Mesenchymal stem cell (in vitro differentiated cells and primary cell): ENCODE measurements around the gene KCNJ1.

Source experiments
- DNase-seq: peaks from one replicate; pipeline ENCODE4 v3.0.0-alpha.2; 2013
- H2AFZ ChIP-seq: one replicate; pipeline ENCODE4 v1.6.1; 2013; ENCODE audit warnings: low read depth, mild to moderate bottlenecking, control low read depth, inconsistent platforms, low read length, moderate library complexity
- H2AK5ac ChIP-seq: 2 replicates; pipeline ENCODE4 v1.6.1; 2013; ENCODE audit warnings: low read length, moderate library complexity, mild to moderate bottlenecking, inconsistent platforms; ENCODE audit not compliant: severe bottlenecking
- H2BK120ac ChIP-seq: one replicate; pipeline ENCODE4 v1.6.1; 2013; ENCODE audit warnings: low read depth, mild to moderate bottlenecking, inconsistent platforms, low read length, moderate library complexity
- H2BK12ac ChIP-seq, 2 experiments: one replicate each; pipeline ENCODE4 v1.6.1; 2013; ENCODE audit warnings: inconsistent platforms in 2 of 2, low read length in 2 of 2, mild to moderate bottlenecking in 2 of 2, moderate library complexity in 2 of 2, control low read depth in 1 of 2
- H2BK15ac ChIP-seq: one replicate; pipeline ENCODE4 v1.6.1; 2013; ENCODE audit warnings: mild to moderate bottlenecking, low read depth, inconsistent platforms; ENCODE audit not compliant: poor library complexity, severe bottlenecking
- H2BK5ac ChIP-seq: 2 replicates; pipeline ENCODE4 v1.6.1; 2013; ENCODE audit warnings: low read depth, mild to moderate bottlenecking, low read length, control low read depth, inconsistent platforms; ENCODE audit not compliant: poor library complexity, severe bottlenecking
- H3K14ac ChIP-seq, 2 experiments: one replicate each; pipeline ENCODE4 v1.6.1; 2013; ENCODE audit warnings: inconsistent platforms in 2 of 2, low read length in 2 of 2, control low read depth in 1 of 2, mild to moderate bottlenecking in 1 of 2, moderate library complexity in 1 of 2
- H3K18ac ChIP-seq, 2 experiments: one replicate each; pipeline ENCODE4 v1.6.1; 2013; ENCODE audit warnings: inconsistent platforms in 2 of 2, low read length in 2 of 2, control low read depth in 1 of 2, low read depth in 1 of 2, mild to moderate bottlenecking in 1 of 2
- H3K23ac ChIP-seq, 2 experiments: one replicate each; pipeline ENCODE4 v1.6.1; 2013; ENCODE audit warnings: inconsistent platforms in 2 of 2, low read length in 2 of 2, mild to moderate bottlenecking in 2 of 2, moderate library complexity in 2 of 2, control low read depth in 1 of 2
- H3K27ac ChIP-seq: 2 replicates; pipeline ENCODE4 v1.5.1; 2013; ENCODE audit warnings: mild to moderate bottlenecking, moderate library complexity, low read length, control low read depth, inconsistent platforms; ENCODE audit not compliant: poor library complexity, severe bottlenecking
- H3K27me3 ChIP-seq, 2 experiments: 2 replicates each; pipeline versions ENCODE4 v1.6.1 to v1.7.0; 2013; ENCODE audit warnings: low read length in 2 of 2, mild to moderate bottlenecking in 2 of 2, moderate library complexity in 2 of 2, control low read depth in 1 of 2, inconsistent platforms in 1 of 2; ENCODE audit not compliant: control insufficient read depth in 1 of 2, insufficient read depth in 1 of 2
- H3K36me3 ChIP-seq, 2 experiments: 2 replicates each; pipeline versions ENCODE4 v1.6.1 to v1.7.0; 2013; ENCODE audit warnings: low read length in 2 of 2, control low read depth in 1 of 2, inconsistent platforms in 1 of 2, low read depth in 1 of 2, mild to moderate bottlenecking in 1 of 2; ENCODE audit not compliant: insufficient read depth in 2 of 2, control insufficient read depth in 1 of 2
- H3K4ac ChIP-seq, 2 experiments: one replicate each; pipeline ENCODE4 v1.6.1; 2013; ENCODE audit warnings: inconsistent platforms in 2 of 2, low read length in 2 of 2, mild to moderate bottlenecking in 2 of 2, moderate library complexity in 2 of 2, control low read depth in 1 of 2, low read depth in 1 of 2
- H3K4me1 ChIP-seq: 2 replicates; pipeline ENCODE4 v1.6.1; 2013; ENCODE audit warnings: low read depth, low read length, control low read depth; ENCODE audit not compliant: control insufficient read depth, insufficient read depth
- H3K4me2 ChIP-seq: 2 replicates; pipeline ENCODE4 v1.6.1; 2013; ENCODE audit warnings: low read length, mild to moderate bottlenecking, inconsistent platforms; ENCODE audit not compliant: poor library complexity, severe bottlenecking
- H3K4me3 ChIP-seq, 2 experiments: 2 replicates each; pipeline versions ENCODE4 v1.5.1 to v1.7.0; 2013; ENCODE audit warnings: low read length in 2 of 2, mild to moderate bottlenecking in 2 of 2, control low read depth in 1 of 2, low read depth in 1 of 2; ENCODE audit not compliant: insufficient read depth in 1 of 2
- H3K79me1 ChIP-seq: replicated peaks from 2 replicates; pipeline ENCODE4 v1.6.1; 2013; ENCODE audit warnings: mild to moderate bottlenecking, control low read depth, low read length, inconsistent platforms; ENCODE audit not compliant: poor library complexity, severe bottlenecking
- H3K9ac ChIP-seq: 2 replicates; pipeline ENCODE4 v1.7.0; 2013; ENCODE audit warnings: mild to moderate bottlenecking, low read length, moderate library complexity
- H3K9me3 ChIP-seq: 2 replicates; pipeline ENCODE4 v1.7.0; 2013; ENCODE audit warnings: mild to moderate bottlenecking, low read length; ENCODE audit not compliant: control insufficient read depth
- H4K8ac ChIP-seq: one replicate; pipeline ENCODE4 v1.6.1; 2013; ENCODE audit warnings: inconsistent platforms, mild to moderate bottlenecking, low read length, moderate library complexity
- H4K91ac ChIP-seq: one replicate; pipeline ENCODE4 v1.6.1; 2013; ENCODE audit warnings: mild to moderate bottlenecking, low read length, inconsistent platforms
- whole genome bisulfite sequencing: methylation state at CpG from one replicate; pipeline ENCODE4 v1.1.7; 2013; ENCODE audit warnings: mixed read lengths; 5-methylcytosine and 5-hydroxymethylcytosine counted together

The KCNJ1 gene

GRCh38 chr11:128904303-128904655, 37.2 kb upstream of the KCNJ1 start:
- H3K9ac ChIP-seq = peak overlapping the region; percentile 36
- no peak overlapping the region for H4K8ac ChIP-seq
- H3K9me3 ChIP-seq = no peaks in the 10 kb centered on the region
- H3K27ac ChIP-seq = no peak overlapping the region
- no peak overlapping the region for H2BK15ac ChIP-seq
- no peaks in the 10 kb centered on the region for H3K79me1 ChIP-seq
- no peak overlapping the region for H3K23ac ChIP-seq
- no peak overlapping the region for H2BK12ac ChIP-seq
- no peak overlapping the region for H2BK120ac ChIP-seq
- no peak overlapping the region for H2BK5ac ChIP-seq
- peaks cover 23% of the 10 kb centered on the region for H3K4me1 ChIP-seq
- no peak overlapping the region for H2AK5ac ChIP-seq
- no peak overlapping the region for H4K91ac ChIP-seq
- H3K4me3 ChIP-seq = no peak overlapping the region
- 40% methylated on average over 9 of the region's 14 CpGs for WGBS
- no peaks in the 10 kb centered on the region for H3K36me3 ChIP-seq
- H3K18ac ChIP-seq = peak overlapping the region in 1 of 2 experiments; percentile 28
- no peak overlapping the region for H3K14ac ChIP-seq
- H3K4ac ChIP-seq = peak overlapping the region in 1 of 2 experiments; percentile 53
- H3K27me3 ChIP-seq = peaks cover 0 to 68% of the 10 kb centered on the region in 2 experiments
- no peak for DNase-seq
- no peak overlapping the region for H2AFZ ChIP-seq
- no peak overlapping the region for H3K4me2 ChIP-seq

GRCh38 chr11:128903248-128904061, 36.4 kb upstream of the KCNJ1 start:
- WGBS = 21% methylated on average over 14 of the region's 17 CpGs
- H2BK5ac ChIP-seq = no peak overlapping the region
- DNase-seq = no peak

GRCh38 chr11:128902515-128903066, 35.5 kb upstream of the KCNJ1 start:
- no peak overlapping the region for H2BK15ac ChIP-seq
- peaks cover 21% of the 10 kb centered on the region for H3K4me1 ChIP-seq
- no peak overlapping the region for H4K8ac ChIP-seq
- peak overlapping the region; percentile 49 for H3K9ac ChIP-seq
- no peak overlapping the region for H4K91ac ChIP-seq
- no peak overlapping the region for H3K14ac ChIP-seq
- no peaks in the 10 kb centered on the region for H3K9me3 ChIP-seq
- no peak overlapping the region for H3K18ac ChIP-seq
- H2AK5ac ChIP-seq = no peak overlapping the region
- no peak for DNase-seq
- H2BK5ac ChIP-seq = no peak overlapping the region
- no peaks in the 10 kb centered on the region for H3K36me3 ChIP-seq
- 53% methylated on average over 3 of the region's 10 CpGs for WGBS
- H3K27ac ChIP-seq = no peak overlapping the region
- no peak overlapping the region for H3K4ac ChIP-seq
- no peak overlapping the region for H2BK120ac ChIP-seq
- H2AFZ ChIP-seq = no peak overlapping the region
- H2BK12ac ChIP-seq = no peak overlapping the region
- H3K27me3 ChIP-seq = peaks cover 0 to 59% of the 10 kb centered on the region in 2 experiments
- H3K79me1 ChIP-seq = no peaks in the 10 kb centered on the region
- no peak overlapping the region for H3K4me3 ChIP-seq
- H3K4me2 ChIP-seq = no peak overlapping the region
- H3K23ac ChIP-seq = no peak overlapping the region

More at GRCh38 chr11:128903248-128904061, 36.4 kb upstream of the KCNJ1 start:
- Histone ChIP-seq H3K4ac (no peak overlapping the region), H2BK12ac (no peak overlapping the region), H3K18ac (peak overlapping the region in 1 of 2 experiments; percentile 63), H3K4me3 (no peak overlapping the region), H4K91ac (no peak overlapping the region), H2BK15ac (no peak overlapping the region), H3K79me1 (no peaks in the 10 kb centered on the region), H3K14ac (no peak overlapping the region), H3K27me3 (peaks cover 0 to 61% of the 10 kb centered on the region in 2 experiments), H3K27ac (no peak overlapping the region), H3K4me1 (peaks cover 21% of the 10 kb centered on the region), H2AK5ac (no peak overlapping the region), H3K36me3 (no peaks in the 10 kb centered on the region), H3K9me3 (no peaks in the 10 kb centered on the region), H2AFZ (no peak overlapping the region), H3K23ac (no peak overlapping the region), H4K8ac (no peak overlapping the region), H3K9ac (no peak overlapping the region), H3K4me2 (no peak overlapping the region), H2BK120ac (no peak overlapping the region)

- no peaks in the 10 kb centered on the region for H3K36me3 ChIP-seq
- H3K9ac ChIP-seq = peak overlapping the region; percentile 49
- no peak overlapping the region for H2AFZ ChIP-seq
- no peak overlapping the region for H3K23ac ChIP-seq
- no peak for DNase-seq
- peaks cover 21% of the 10 kb centered on the region for H3K4me1 ChIP-seq
- no peak overlapping the region for H3K4me2 ChIP-seq
- no peak overlapping the region for H3K14ac ChIP-seq
- no peaks in the 10 kb centered on the region for H3K79me1 ChIP-seq
- H3K18ac ChIP-seq = no peak overlapping the region
- WGBS = 28% methylated on average over 29 of the region's 29 CpGs
- peaks cover 0 to 51% of the 10 kb centered on the region in 2 experiments for H3K27me3 ChIP-seq
- no peaks in the 10 kb centered on the region for H3K9me3 ChIP-seq
- H2BK15ac ChIP-seq = peak overlapping the region; percentile 17
- H3K4ac ChIP-seq = no peak overlapping the region
- H2BK120ac ChIP-seq = no peak overlapping the region
- H4K91ac ChIP-seq = no peak overlapping the region
- no peak overlapping the region for H3K4me3 ChIP-seq
- H2AK5ac ChIP-seq = no peak overlapping the region
- H3K27ac ChIP-seq = no peak overlapping the region
- H2BK5ac ChIP-seq = no peak overlapping the region
- no peak overlapping the region for H2BK12ac ChIP-seq
- no peak overlapping the region for H4K8ac ChIP-seq
These were observed 34.8 kb upstream of the KCNJ1 start for GRCh38 chr11:128901653-128902514.
